Panc1 (cell line): ENCODE data around the gene BCL2L11. TPM values are rescaled to one million over a fixed set of nuclear protein-coding genes. Genes with fewer than 3 reads are reported as not detected.

ENCODE experiments used
- ATAC-seq: fragments of 200-7000 bp; cut with Tn5 transposase; 2 replicates; pipeline ENCODE4 v1.9.1; 2020; ENCODE audit warnings: mild to moderate bottlenecking, moderate library complexity
- BruUV-seq: library from RNA; stranded (reverse); fragments of 400-500 nt; replicated peaks from 2 replicates; lab custom pipeline; 2021; lab: Mats Ljungman, UMichigan
- CTCF ChIA-PET: fragments of 300-600 bp; sonication (Branson Sonifier 250); formaldehyde crosslinking; loops from one replicate; lab custom pipeline; 2022; ENCODE audit warnings: antibody characterized with exemption; lab: Charles Lee
- POLR2A ChIA-PET: fragments of 300-600 bp; sonication (Branson Sonifier 250); formaldehyde crosslinking; loops from one replicate; lab custom pipeline; 2022; ENCODE audit warnings: antibody characterized with exemption; lab: Charles Lee
- DNase-seq: peaks from one replicate; pipeline ENCODE4 v3.0.0-alpha.2; 2010; ENCODE audit warnings: low read depth, low spot score
- H3K27ac ChIP-seq: 2 replicates; pipeline ENCODE4 v1.5.1; 2011; ENCODE audit warnings: mild to moderate bottlenecking, low read length, inconsistent platforms
- H3K27me3 ChIP-seq: fragments of 200-500 bp; sonication (Bioruptor generic); 2 replicates; pipeline ENCODE4 v1.6.0; 2014; ENCODE audit warnings: low read length, inconsistent platforms; ENCODE audit not compliant: control insufficient read depth, insufficient read depth
- H3K36me3 ChIP-seq: fragments of 200-500 bp; sonication (Bioruptor generic); 2 replicates; pipeline ENCODE4 v1.5.1; 2014; ENCODE audit warnings: inconsistent platforms, mild to moderate bottlenecking, low read length, moderate library complexity; ENCODE audit not compliant: control insufficient read depth, insufficient read depth
- H3K4me1 ChIP-seq: 2 replicates; pipeline ENCODE4 v1.5.1; 2011; ENCODE audit warnings: inconsistent platforms, mild to moderate bottlenecking, low read length, moderate library complexity; ENCODE audit not compliant: control insufficient read depth, insufficient read depth
- H3K4me3 ChIP-seq, 2 experiments: 2 replicates each; pipeline ENCODE4 v1.5.1; 2011 to 2012; ENCODE audit warnings: low read depth in 2 of 2, low read length in 2 of 2, mild to moderate bottlenecking in 2 of 2, inconsistent platforms in 1 of 2, moderate library complexity in 1 of 2
- H3K9me3 ChIP-seq: fragments of 200-500 bp; sonication (Bioruptor generic); 2 replicates; pipeline ENCODE4 v1.5.1; 2014; ENCODE audit warnings: low read depth, mild to moderate bottlenecking, inconsistent platforms, low read length, moderate library complexity; ENCODE audit not compliant: control insufficient read depth, insufficient read depth
- CTCF ChIP-seq: fragments of 450-650 bp; IDR thresholded peaks from 2 replicates; pipeline ENCODE4 v1.5.1; 2017; ENCODE audit warnings: mild to moderate bottlenecking
- POLR2AphosphoS5 ChIP-seq: IDR thresholded peaks from 2 replicates; pipeline ENCODE4 v1.6.1; 2012; ENCODE audit warnings: mild to moderate bottlenecking, low read depth, low read length, moderate library complexity
- REST ChIP-seq, 2 experiments: IDR thresholded peaks; 2 replicates each; pipeline ENCODE4 v1.6.1; 2011 to 2012; ENCODE audit warnings: low read depth in 2 of 2, control low read depth in 1 of 2, low read length in 1 of 2, mild to moderate bottlenecking in 1 of 2, moderate library complexity in 1 of 2; ENCODE audit not compliant: insufficient read depth in 1 of 2
- SIN3A ChIP-seq: IDR thresholded peaks from 2 replicates; pipeline ENCODE4 v1.6.1; 2012; ENCODE audit warnings: low read depth, mild to moderate bottlenecking, low read length, moderate library complexity, borderline replicate concordance; ENCODE audit not compliant: insufficient read depth
- TCF7L2 ChIP-seq: IDR thresholded peaks from 2 replicates; pipeline ENCODE4 v1.6.1; 2011; ENCODE audit warnings: mild to moderate bottlenecking, low read depth, low read length, inconsistent platforms
- in situ Hi-C: cut with HindIII; loops from 2 replicates; pipeline ENCODE4 v1.10.0; 2016; ENCODE audit warnings: low sequenced_read_pairs, low pct_unique_long_range_greater_than_20kb
- intact Hi-C: fragments of 100-400 bp; cut with micrococcal nuclease; formaldehyde crosslinking; loops from one replicate; pipeline ENCODE4 v1.10.0; 2022; ENCODE audit not compliant: unreplicated experiment
- total RNA-seq: library from RNA; stranded (reverse); gene quantifications from one replicate; pipeline ENCODE4 v1.2.1, GENCODE V29; 2021; ENCODE audit not compliant: unreplicated experiment

The BCL2L11 gene
- total RNA-seq, 1 experiment from 2014 or later: 43.8 TPM

- in situ Hi-C loops (no loop called here), intact Hi-C loops (no loop called here)
- no TSS peak for BruUV-seq
- TF ChIP-seq SIN3A (no peak), POLR2AphosphoS5 (no peak), CTCF (no peak), REST (IDR thresholded peaks at IDR 0.05; ENCODE audit: insufficient read depth in 1 of 2, low read depth in 2 of 2, low read length in 1 of 2) (no peak), TCF7L2 (no peak)
- CTCF ChIA-PET: no interaction called here
- Histone ChIP-seq H3K4me1 (peaks cover 19% of the 10 kb centered on the region), H3K4me3 (no peak overlapping the region), H3K36me3 (no peaks in the 10 kb centered on the region), H3K27ac (no peak overlapping the region), H3K27me3 (no peaks in the 10 kb centered on the region), H3K9me3 (no peaks in the 10 kb centered on the region)
- DNase-seq: no peak
- ATAC-seq: no peak
- POLR2A ChIA-PET: no interaction called here
These were observed 61.4 kb downstream of the BCL2L11 start for GRCh38 chr2:111182121-111182520.

- no peaks in the 10 kb centered on the region for H3K27me3 ChIP-seq
- no TSS peak for BruUV-seq
- intact Hi-C loops: no loop called here
These were observed 62.0 kb downstream of the BCL2L11 start for GRCh38 chr2:111182740-111183139.

More at GRCh38 chr2:111182740-111183139, 62.0 kb downstream of the BCL2L11 start:
- ATAC-seq (no peak), DNase-seq (no peak)
- no peak for TF ChIP-seq CTCF
- no peak for TF ChIP-seq POLR2AphosphoS5
- no peak for TF ChIP-seq SIN3A
- TF ChIP-seq REST (IDR thresholded peaks at IDR 0.05; ENCODE audit: insufficient read depth in 1 of 2, low read depth in 2 of 2, low read length in 1 of 2): no peak
- TF ChIP-seq TCF7L2: no peak
- peaks cover 19% of the 10 kb centered on the region for H3K4me1 ChIP-seq
- no peak overlapping the region for H3K27ac ChIP-seq
- H3K4me3 ChIP-seq: no peak overlapping the region
- H3K9me3 ChIP-seq: no peaks in the 10 kb centered on the region
- H3K36me3 ChIP-seq: no peaks in the 10 kb centered on the region
- ChIA-PET POLR2A (no interaction called here), CTCF (interaction anchor here (0.6 kb wide), 1 partner anchor 60 kb away, joined by 5 read pairs; no protein-coding TSS in a partner anchor)
- in situ Hi-C loops: no loop called here
